SK-N-SH (cell line): ENCODE data around the gene UFSP1.

Source experiments
- EP300 ChIP-seq, 2 experiments: IDR thresholded peaks; 2 replicates each; pipeline versions ENCODE4 v1.4.0 to v1.6.1; 2012; ENCODE audit warnings: borderline replicate concordance in 1 of 2, low read depth in 1 of 2, low read length in 1 of 2
- EZH2phosphoT487 ChIP-seq: fragments of 200-600 bp; sonication (generic); IDR thresholded peaks from 2 replicates; pipeline ENCODE4 v1.6.1; 2017; ENCODE audit warnings: low read depth, mixed run types, mild to moderate bottlenecking, antibody characterized with exemption, moderate library complexity, borderline replicate concordance
- FOXM1 ChIP-seq: IDR thresholded peaks from 2 replicates; pipeline ENCODE4 v1.4.0; 2012; ENCODE audit warnings: low read depth, mild to moderate bottlenecking
- GATA2 ChIP-seq: sonication (generic); formaldehyde crosslinking; IDR thresholded peaks from 2 replicates; pipeline ENCODE4 v1.5.0; 2020; ENCODE audit warnings: mild to moderate bottlenecking, missing genetic modification reagents
- POLR2AphosphoS5 ChIP-seq: IDR thresholded peaks from 2 replicates; pipeline ENCODE4 v1.6.1; 2012; ENCODE audit warnings: low read depth, low read length
- RAD21 ChIP-seq: IDR thresholded peaks from 2 replicates; pipeline ENCODE4 v1.6.1; 2012; ENCODE audit warnings: mild to moderate bottlenecking, low read length
- RXRA ChIP-seq: IDR thresholded peaks from 2 replicates; pipeline ENCODE4 v1.4.0; 2012; ENCODE audit warnings: low read depth, mild to moderate bottlenecking, borderline replicate concordance
- TCF12 ChIP-seq: IDR thresholded peaks from 2 replicates; pipeline ENCODE4 v1.4.0; 2012
- YY1 ChIP-seq: IDR thresholded peaks from 2 replicates; pipeline ENCODE4 v1.4.0; 2012; ENCODE audit warnings: low read depth, mild to moderate bottlenecking
- TF ChIP-seq, protein P1 (sequence below): fragments of 200-600 bp; sonication (generic); IDR thresholded peaks from 2 replicates; pipeline ENCODE4 v1.6.1; 2017; ENCODE audit warnings: antibody characterized with exemption, mild to moderate bottlenecking, moderate library complexity
- TF ChIP-seq, protein P2 (sequence below): IDR thresholded peaks from 2 replicates; pipeline ENCODE4 v1.6.1; 2012; ENCODE audit warnings: mild to moderate bottlenecking, low read depth, low read length, moderate library complexity
- TF ChIP-seq, protein P3 (sequence below): IDR thresholded peaks from 2 replicates; pipeline ENCODE4 v1.4.0; 2012; ENCODE audit warnings: low read depth, borderline replicate concordance
- TF ChIP-seq, protein P4 (sequence below): IDR thresholded peaks from 2 replicates; pipeline ENCODE4 v1.4.0; 2012; ENCODE audit warnings: low read depth

DNA sequence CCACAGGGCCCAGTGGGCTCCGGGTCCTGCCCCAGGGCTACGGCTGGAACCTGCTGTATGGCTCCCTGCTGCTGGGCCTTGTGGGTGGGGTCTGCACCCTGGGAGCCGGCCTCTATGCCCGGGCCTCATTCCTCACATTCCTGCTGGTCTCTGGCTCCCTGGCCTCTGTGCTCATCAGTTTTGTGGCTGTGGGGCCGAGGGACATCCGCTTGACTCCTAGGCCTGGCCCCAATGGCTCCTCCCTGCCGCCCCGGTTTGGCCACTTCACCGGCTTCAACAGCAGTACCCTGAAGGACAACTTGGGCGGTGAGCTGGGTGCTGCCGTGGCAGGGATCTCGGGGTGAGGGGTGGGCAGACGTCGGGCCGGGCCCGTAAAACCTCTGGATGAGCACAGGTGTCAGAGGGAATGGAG is 32.6 kb downstream of the UFSP1 start:
- TF ChIP-seq, protein P1, sequence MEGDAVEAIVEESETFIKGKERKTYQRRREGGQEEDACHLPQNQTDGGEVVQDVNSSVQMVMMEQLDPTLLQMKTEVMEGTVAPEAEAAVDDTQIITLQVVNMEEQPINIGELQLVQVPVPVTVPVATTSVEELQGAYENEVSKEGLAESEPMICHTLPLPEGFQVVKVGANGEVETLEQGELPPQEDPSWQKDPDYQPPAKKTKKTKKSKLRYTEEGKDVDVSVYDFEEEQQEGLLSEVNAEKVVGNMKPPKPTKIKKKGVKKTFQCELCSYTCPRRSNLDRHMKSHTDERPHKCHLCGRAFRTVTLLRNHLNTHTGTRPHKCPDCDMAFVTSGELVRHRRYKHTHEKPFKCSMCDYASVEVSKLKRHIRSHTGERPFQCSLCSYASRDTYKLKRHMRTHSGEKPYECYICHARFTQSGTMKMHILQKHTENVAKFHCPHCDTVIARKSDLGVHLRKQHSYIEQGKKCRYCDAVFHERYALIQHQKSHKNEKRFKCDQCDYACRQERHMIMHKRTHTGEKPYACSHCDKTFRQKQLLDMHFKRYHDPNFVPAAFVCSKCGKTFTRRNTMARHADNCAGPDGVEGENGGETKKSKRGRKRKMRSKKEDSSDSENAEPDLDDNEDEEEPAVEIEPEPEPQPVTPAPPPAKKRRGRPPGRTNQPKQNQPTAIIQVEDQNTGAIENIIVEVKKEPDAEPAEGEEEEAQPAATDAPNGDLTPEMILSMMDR: no peak
- TF ChIP-seq TCF12 (no peak), POLR2AphosphoS5 (no peak), EP300 (IDR thresholded peaks at IDR 0.05; ENCODE audit: borderline replicate concordance in 1 of 2, low read depth in 1 of 2, low read length in 1 of 2) (no peak), FOXM1 (no peak), GATA2 (no peak), YY1 (no peak), RAD21 (no peak), EZH2phosphoT487 (no peak), RXRA (no peak)
- TF ChIP-seq, protein P2, sequence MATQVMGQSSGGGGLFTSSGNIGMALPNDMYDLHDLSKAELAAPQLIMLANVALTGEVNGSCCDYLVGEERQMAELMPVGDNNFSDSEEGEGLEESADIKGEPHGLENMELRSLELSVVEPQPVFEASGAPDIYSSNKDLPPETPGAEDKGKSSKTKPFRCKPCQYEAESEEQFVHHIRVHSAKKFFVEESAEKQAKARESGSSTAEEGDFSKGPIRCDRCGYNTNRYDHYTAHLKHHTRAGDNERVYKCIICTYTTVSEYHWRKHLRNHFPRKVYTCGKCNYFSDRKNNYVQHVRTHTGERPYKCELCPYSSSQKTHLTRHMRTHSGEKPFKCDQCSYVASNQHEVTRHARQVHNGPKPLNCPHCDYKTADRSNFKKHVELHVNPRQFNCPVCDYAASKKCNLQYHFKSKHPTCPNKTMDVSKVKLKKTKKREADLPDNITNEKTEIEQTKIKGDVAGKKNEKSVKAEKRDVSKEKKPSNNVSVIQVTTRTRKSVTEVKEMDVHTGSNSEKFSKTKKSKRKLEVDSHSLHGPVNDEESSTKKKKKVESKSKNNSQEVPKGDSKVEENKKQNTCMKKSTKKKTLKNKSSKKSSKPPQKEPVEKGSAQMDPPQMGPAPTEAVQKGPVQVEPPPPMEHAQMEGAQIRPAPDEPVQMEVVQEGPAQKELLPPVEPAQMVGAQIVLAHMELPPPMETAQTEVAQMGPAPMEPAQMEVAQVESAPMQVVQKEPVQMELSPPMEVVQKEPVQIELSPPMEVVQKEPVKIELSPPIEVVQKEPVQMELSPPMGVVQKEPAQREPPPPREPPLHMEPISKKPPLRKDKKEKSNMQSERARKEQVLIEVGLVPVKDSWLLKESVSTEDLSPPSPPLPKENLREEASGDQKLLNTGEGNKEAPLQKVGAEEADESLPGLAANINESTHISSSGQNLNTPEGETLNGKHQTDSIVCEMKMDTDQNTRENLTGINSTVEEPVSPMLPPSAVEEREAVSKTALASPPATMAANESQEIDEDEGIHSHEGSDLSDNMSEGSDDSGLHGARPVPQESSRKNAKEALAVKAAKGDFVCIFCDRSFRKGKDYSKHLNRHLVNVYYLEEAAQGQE: no peak
- TF ChIP-seq, protein P3, sequence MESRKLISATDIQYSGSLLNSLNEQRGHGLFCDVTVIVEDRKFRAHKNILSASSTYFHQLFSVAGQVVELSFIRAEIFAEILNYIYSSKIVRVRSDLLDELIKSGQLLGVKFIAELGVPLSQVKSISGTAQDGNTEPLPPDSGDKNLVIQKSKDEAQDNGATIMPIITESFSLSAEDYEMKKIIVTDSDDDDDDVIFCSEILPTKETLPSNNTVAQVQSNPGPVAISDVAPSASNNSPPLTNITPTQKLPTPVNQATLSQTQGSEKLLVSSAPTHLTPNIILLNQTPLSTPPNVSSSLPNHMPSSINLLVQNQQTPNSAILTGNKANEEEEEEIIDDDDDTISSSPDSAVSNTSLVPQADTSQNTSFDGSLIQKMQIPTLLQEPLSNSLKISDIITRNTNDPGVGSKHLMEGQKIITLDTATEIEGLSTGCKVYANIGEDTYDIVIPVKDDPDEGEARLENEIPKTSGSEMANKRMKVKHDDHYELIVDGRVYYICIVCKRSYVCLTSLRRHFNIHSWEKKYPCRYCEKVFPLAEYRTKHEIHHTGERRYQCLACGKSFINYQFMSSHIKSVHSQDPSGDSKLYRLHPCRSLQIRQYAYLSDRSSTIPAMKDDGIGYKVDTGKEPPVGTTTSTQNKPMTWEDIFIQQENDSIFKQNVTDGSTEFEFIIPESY: no peak
- TF ChIP-seq, protein P4, sequence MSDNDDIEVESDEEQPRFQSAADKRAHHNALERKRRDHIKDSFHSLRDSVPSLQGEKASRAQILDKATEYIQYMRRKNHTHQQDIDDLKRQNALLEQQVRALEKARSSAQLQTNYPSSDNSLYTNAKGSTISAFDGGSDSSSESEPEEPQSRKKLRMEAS: no peak
